ENCODE results near the gene TSC2. TPM values are rescaled to one million over a fixed set of nuclear protein-coding genes. Genes with fewer than 3 reads are reported as not detected.

Gene TSC2
- total and polyA plus RNA-seq, 9 of the 15 experiments (the other 6 are each of a cell fraction or from before 2014, with no cell fraction given) = 1.3 to 68.1 (median 16.6) TPM

GRCh38 chr16:2034696-2035430 lies 12.9 kb upstream of the TSC2 start (continued):
- TF ChIP-seq ZBTB34 (CRISPR knock-in tag; IDR thresholded peaks at IDR 0.05) = no peak

DNA sequence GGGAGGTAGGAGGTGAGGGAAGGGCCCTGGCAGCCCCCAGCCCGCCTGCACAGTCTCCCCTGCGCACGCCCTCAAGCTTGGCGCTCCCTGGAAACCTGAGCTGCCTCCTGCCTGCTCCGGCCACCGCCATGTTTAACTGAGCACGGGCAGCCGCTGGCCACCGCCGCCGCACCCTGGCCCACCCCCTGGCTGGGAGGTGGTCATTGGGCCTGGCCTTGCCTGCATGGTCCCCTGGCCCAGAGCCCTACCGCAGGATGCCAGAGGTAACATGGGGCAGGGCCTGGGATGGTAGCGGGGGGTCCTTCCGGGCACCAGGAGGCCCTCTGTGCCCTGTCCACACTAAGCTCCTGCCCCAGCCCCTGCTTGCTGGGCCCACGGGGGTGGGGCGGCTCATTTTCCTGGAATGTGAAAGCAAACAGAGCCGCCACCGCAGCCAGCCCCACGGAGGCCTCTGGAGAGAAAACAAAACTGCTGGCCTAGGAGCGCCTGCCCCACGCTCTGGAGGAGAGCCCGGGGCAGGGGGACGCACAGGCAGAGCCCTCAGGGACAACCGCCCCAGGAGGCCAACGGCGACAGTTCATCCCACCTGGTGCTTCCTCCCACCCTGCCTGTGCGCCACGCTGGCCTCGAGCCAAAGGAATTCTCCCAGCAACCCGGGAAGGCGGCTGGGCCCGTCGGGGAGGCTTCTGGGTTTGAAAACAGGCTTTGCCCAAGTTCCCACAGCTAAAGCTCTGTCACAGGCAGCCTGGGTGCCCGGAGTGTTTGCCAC lies 12.2 kb upstream of the TSC2 start:
- H3K9me1 ChIP-seq (ENCODE audit: control insufficient read depth, insufficient read depth, low read length) = no peaks in the 10 kb centered on the region
- 72% methylated on average over 30 of the region's 34 CpGs for WGBS (ENCODE audit: insufficient coverage, low coverage, missing lambda C conversion rate)
- CTCF ChIA-PET (ENCODE audit: low intra/inter-chr PET ratio) = no interaction called here
- no peaks in the 10 kb centered on the region for H3K9me3 ChIP-seq (replicated peaks; ENCODE audit: control insufficient read depth, insufficient read depth, low read depth, low read length)
- ATAC-seq = no peak
- no peaks in the 10 kb centered on the region for H4K20me1 ChIP-seq (replicated peaks; ENCODE audit: control insufficient read depth, insufficient read depth, low read length)
- no peak for FAIRE-seq
- H2AFZ ChIP-seq (ENCODE audit: low read depth, low read length) = no peak overlapping the region
- H3K36me3 ChIP-seq (ENCODE audit: control insufficient read depth, insufficient read depth, low read length) = peaks cover 18% of the 10 kb centered on the region; the same call in 1 of the 3 replicates
- intact Hi-C loops (cut with micrococcal nuclease) = no loop called here
- BruUV-seq (replicated peaks) = no TSS peak
- H3K9ac ChIP-seq (ENCODE audit: insufficient read depth in 1 of 2, low read depth in 2 of 2, low read length in 2 of 2) = peak overlapping the region in 1 of 2 experiments; percentile 81; a peak in 2 of 4 replicates
- no peak overlapping the region for H3K27ac ChIP-seq (ENCODE audit: extremely low read depth, low read depth, low read length)
- H3K4me1 ChIP-seq (replicated peaks in 1 of 2; ENCODE audit: control insufficient read depth in 2 of 2, insufficient read depth in 2 of 2, low read length in 2 of 2) = peaks cover 14 to 89% of the 10 kb centered on the region in 2 experiments
- H3K4me2 ChIP-seq (ENCODE audit: insufficient read depth, low read length) = no peak overlapping the region
- in situ Hi-C loops (cut with MboI) = no loop called here
- POLR2A ChIA-PET = interaction anchor here (0.5 to 1.1 kb wide), 2 partner anchors 20 to 215 kb away, joined by 3 read pairs; no protein-coding TSS in a partner anchor
- H3K4me3 ChIP-seq = no peak overlapping the region
- no peak for DNase-seq (ENCODE audit: extremely low read depth in 1 of 4, low spot score in 3 of 4)
- H3K79me2 ChIP-seq (ENCODE audit: control insufficient read depth, insufficient read depth, low read length) = peaks cover 8% of the 10 kb centered on the region; the same call in 1 of the 3 replicates
- no peaks in the 10 kb centered on the region for H3K27me3 ChIP-seq (ENCODE audit: control insufficient read depth in 2 of 2, insufficient read depth in 2 of 2, low read length in 2 of 2)
- TF ChIP-seq NFATC3 (IDR thresholded peaks at IDR 0.05) (no peak), HDGF (IDR thresholded peaks at IDR 0.05) (no peak), ADNP (tag; IDR thresholded peaks at IDR 0.05) (no peak), NONO (IDR thresholded peaks at IDR 0.05; ENCODE audit: low read depth in 2 of 2, low read length in 1 of 2) (no peak), NBN (IDR thresholded peaks at IDR 0.05; ENCODE audit: low read depth) (no peak), RNF2 (IDR thresholded peaks at IDR 0.05) (no peak), MED1 (CRISPR knock-in tag; IDR thresholded peaks at IDR 0.05; ENCODE audit: borderline replicate concordance) (no peak), NUFIP1 (IDR thresholded peaks at IDR 0.05; ENCODE audit: partially characterized antibody) (no peak), SRSF9 (IDR thresholded peaks at IDR 0.05; ENCODE audit: borderline replicate concordance, low read depth, low read length) (no peak), CHD2 (IDR thresholded peaks at IDR 0.05; ENCODE audit: low read depth, low read length) (no peak), PML (IDR thresholded peaks at IDR 0.05; ENCODE audit: low read length) (no peak), NFIC (IDR thresholded peaks at IDR 0.05) (peak; percentile 83), GABPA (tag; conservative IDR thresholded peaks at IDR 0.05; ENCODE audit: low read depth) (no peak), CBFA2T2 (conservative IDR thresholded peaks at IDR 0.05) (no peak), E2F1 (CRISPR knock-in tag; IDR thresholded peaks at IDR 0.05) (no peak)
- TF ChIP-seq, protein P1, sequence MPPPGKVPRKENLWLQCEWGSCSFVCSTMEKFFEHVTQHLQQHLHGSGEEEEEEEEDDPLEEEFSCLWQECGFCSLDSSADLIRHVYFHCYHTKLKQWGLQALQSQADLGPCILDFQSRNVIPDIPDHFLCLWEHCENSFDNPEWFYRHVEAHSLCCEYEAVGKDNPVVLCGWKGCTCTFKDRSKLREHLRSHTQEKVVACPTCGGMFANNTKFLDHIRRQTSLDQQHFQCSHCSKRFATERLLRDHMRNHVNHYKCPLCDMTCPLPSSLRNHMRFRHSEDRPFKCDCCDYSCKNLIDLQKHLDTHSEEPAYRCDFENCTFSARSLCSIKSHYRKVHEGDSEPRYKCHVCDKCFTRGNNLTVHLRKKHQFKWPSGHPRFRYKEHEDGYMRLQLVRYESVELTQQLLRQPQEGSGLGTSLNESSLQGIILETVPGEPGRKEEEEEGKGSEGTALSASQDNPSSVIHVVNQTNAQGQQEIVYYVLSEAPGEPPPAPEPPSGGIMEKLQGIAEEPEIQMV (tag; conservative IDR thresholded peaks at IDR 0.05; ENCODE audit: low read depth) = no peak

Measured in K562 (cell line).